ENCODE measurements around the gene NR6A1. TPM values are rescaled to one million over a fixed set of nuclear protein-coding genes. Genes with fewer than 3 reads are reported as not detected.
A peak's percentile ranks its signal among the peaks of the same experiment; 100 is the strongest.

Gene NR6A1
- total RNA-seq, 1 experiment from 2014 or later = 99.3 TPM

GRCh38 chr9:124595743-124596142 is 175.4 kb downstream of the NR6A1 start:
- Mint-ChIP-seq H3K4me1 (peaks cover 74 to 82% of the 10 kb centered on the region in 2 experiments), H3K36me3 (ENCODE audit: insufficient read depth in 1 of 3, low read depth in 3 of 3) (peaks cover 4 to 9% (median 7%) of the 10 kb centered on the region in 3 experiments; a peak in 6 of 7 replicates), H3K9me3 (peaks cover 0 to 2% of the 10 kb centered on the region in 2 experiments; a peak in 1 of 5 replicates), H3K27ac (peak overlapping the region; percentile 91 to 99 (median 95)), H3K4me3 (peak overlapping the region; percentile 39 to 44; a peak in 4 of 5 replicates), H3K27me3 (ENCODE audit: low read depth) (no peaks in the 10 kb centered on the region)
- no peak overlapping the region for H2BK5ac ChIP-seq (ENCODE audit: insufficient read length, low read length)
- TF ChIP-seq CTCF (conservative IDR thresholded peaks at IDR 0.05) = no peak
- H2BK15ac ChIP-seq (ENCODE audit: low read depth, low read length) = no peak overlapping the region
- no peak for DNase-seq
- H3K14ac ChIP-seq (ENCODE audit: insufficient read depth, low read length) = no peak overlapping the region
- no peaks in the 10 kb centered on the region for H3K9me3 ChIP-seq (ENCODE audit: control insufficient read depth, low read depth, low read length)
- H2AFZ ChIP-seq (ENCODE audit: low read length) = no peak overlapping the region
- no peaks in the 10 kb centered on the region for H3K27me3 ChIP-seq (ENCODE audit: insufficient read depth, low read length)
- no peak overlapping the region for H2BK20ac ChIP-seq (ENCODE audit: low read depth, low read length, poor library complexity, severe bottlenecking)
- peak overlapping the region; percentile 3 for H2BK12ac ChIP-seq (ENCODE audit: insufficient read length, low read depth, low read length)
- no peak overlapping the region for H3K4ac ChIP-seq (ENCODE audit: low read depth, low read length)
- no peak overlapping the region for H3K23ac ChIP-seq (ENCODE audit: insufficient read length, low read depth, low read length)
- peak overlapping the region; percentile 6 for H3K4me2 ChIP-seq (ENCODE audit: insufficient read depth, insufficient read length, low read length)
- H3K79me2 ChIP-seq (ENCODE audit: insufficient read depth, low read length) = no peaks in the 10 kb centered on the region; the same call in 1 of the 2 replicates
- no peak overlapping the region for H2BK120ac ChIP-seq (ENCODE audit: low read depth, low read length, poor library complexity, severe bottlenecking)
- no peaks in the 10 kb centered on the region for H4K20me1 ChIP-seq (ENCODE audit: control insufficient read depth, insufficient read depth, insufficient read length)
- no peak overlapping the region for H4K8ac ChIP-seq (replicated peaks; ENCODE audit: insufficient read length, low read depth, low read length)
- H3K56ac ChIP-seq (ENCODE audit: insufficient read length, low read depth, low read length) = no peak overlapping the region
- no peak overlapping the region for H4K5ac ChIP-seq (ENCODE audit: insufficient read length, low read depth, low read length)
- H2AK5ac ChIP-seq (ENCODE audit: insufficient read length, low read length) = no peak overlapping the region
- H3K27ac ChIP-seq (ENCODE audit: insufficient read length, low read depth, low read length) = peak overlapping the region; percentile 29
- peaks cover 23% of the 10 kb centered on the region for H3K4me1 ChIP-seq (ENCODE audit: insufficient read depth, low read length)
- H3K9ac ChIP-seq (ENCODE audit: extremely low read depth, insufficient read length, low read length) = no peak overlapping the region
- H4K91ac ChIP-seq (ENCODE audit: insufficient read length, low read depth, low read length) = no peak overlapping the region
- H3K79me1 ChIP-seq (ENCODE audit: insufficient read depth, low read depth, low read length, poor library complexity, severe bottlenecking) = peaks cover 3% of the 10 kb centered on the region
- peaks cover 2% of the 10 kb centered on the region for H3K23me2 ChIP-seq (ENCODE audit: insufficient read length, low read depth, low read length, poor library complexity, severe bottlenecking)
- WGBS (ENCODE audit: extremely low coverage, insufficient read length, low lambda C conversion rate) = no CpG with 5 or more reads among the region's 7 CpGs
- peak overlapping the region; percentile 70 for H3T11ph ChIP-seq (ENCODE audit: low read length)
- H3K18ac ChIP-seq (ENCODE audit: insufficient read length, low read depth, low read length) = no peak overlapping the region

All from H9 (cell line).